ENCODE data around the gene SAA4.
"Not testable (repeated sequence)": the region's sequence is repeated elsewhere in the genome, so short reads cannot be mapped to it uniquely, and the experiment has no call there.

SAA4 gene

GRCh38 chr11:18236664-18237356 is at the start of gene SAA4:
SAA4 (minus strand) TSS chr11:18236802; CDS start chr11:18235926, 876 bp downstream.
- DNase-seq, result no peak

- no peak for DNase-seq
Measured at GRCh38 chr11:18285841-18286240, 49.2 kb upstream of the SAA4 start.

GRCh38 chr11:18282626-18283025 is 46.0 kb upstream of the SAA4 start:
- DNase-seq, result no peak

- no peak for DNase-seq
Measured at GRCh38 chr11:18280438-18281045, 43.9 kb upstream of the SAA4 start.

GRCh38 chr11:18277565-18278271 is 41.1 kb upstream of the SAA4 start:
- no peak for DNase-seq

- no peak for DNase-seq
Measured at GRCh38 chr11:18271206-18271605, 34.6 kb upstream of the SAA4 start.

- DNase-seq, result no peak
Measured at GRCh38 chr11:18270102-18270501, 33.5 kb upstream of the SAA4 start.

- DNase-seq, result not testable (repeated sequence)
Measured at GRCh38 chr11:18269252-18269651, 32.6 kb upstream of the SAA4 start.

GRCh38 chr11:18267335-18268133 is 30.9 kb upstream of the SAA4 start:
- not testable (repeated sequence) for DNase-seq

- DNase-seq, result no peak
Measured at GRCh38 chr11:18265949-18266348, 29.3 kb upstream of the SAA4 start, which contains the start of gene SAA1. SAA1 (plus strand) TSS chr11:18266264; CDS start chr11:18266888, 624 bp downstream.

- DNase-seq, result no peak
Measured at GRCh38 chr11:18264677-18265555, 28.3 kb upstream of the SAA4 start.

GRCh38 chr11:18264035-18264434 is 27.4 kb upstream of the SAA4 start:
- no peak for DNase-seq

- DNase-seq, result not testable (repeated sequence)
Measured at GRCh38 chr11:18262681-18263350, 26.2 kb upstream of the SAA4 start.

- DNase-seq, result no peak
Measured at GRCh38 chr11:18261721-18262120, 25.1 kb upstream of the SAA4 start.

GRCh38 chr11:18259259-18259658 is 22.7 kb upstream of the SAA4 start:
- peak in 1 of 3 experiments; percentile 33 for DNase-seq

- no peak for DNase-seq
Measured at GRCh38 chr11:18254781-18255361, 18.3 kb upstream of the SAA4 start.

GRCh38 chr11:18253778-18254338 is 17.3 kb upstream of the SAA4 start:
- DNase-seq, result no peak

GRCh38 chr11:18253233-18253632 is 16.6 kb upstream of the SAA4 start:
- DNase-seq, result no peak

- no peak for DNase-seq
Measured at GRCh38 chr11:18248561-18248960, 12.0 kb upstream of the SAA4 start, which contains the start of gene SAA2. SAA2 (minus strand) TSS chr11:18248668; CDS start chr11:18248011, 657 bp downstream.

GRCh38 chr11:18247191-18247581 is 10.6 kb upstream of the SAA4 start:
- DNase-seq, result not testable (repeated sequence)
